Stimulated activated CD8-positive, alpha-beta memory T cell treated with anti-CD3 and anti-CD28 coated beads, Interleukin-4, amount 100 ng/mL, for 48 hours (primary cell): ENCODE results near the gene SASH1.
"Not testable (repeated sequence)": the region's sequence is repeated elsewhere in the genome, so short reads cannot be mapped to it uniquely, and the experiment has no call there.

Experiments
- DNase-seq: peaks from one replicate; pipeline ENCODE4 v3.0.0-alpha.2; 2020

The SASH1 gene

GRCh38 chr6:148374040-148374774 lies 31.6 kb downstream of the SASH1 start:
- no peak for DNase-seq

- no peak for DNase-seq
Measured at GRCh38 chr6:148375401-148375800, 32.8 kb downstream of the SASH1 start.

- no peak for DNase-seq
Measured at GRCh38 chr6:148379481-148379880, 36.8 kb downstream of the SASH1 start.

GRCh38 chr6:148379966-148380713 lies 37.5 kb downstream of the SASH1 start:
- DNase-seq, result no peak

GRCh38 chr6:148382051-148382450 lies 39.4 kb downstream of the SASH1 start:
- not testable (repeated sequence) for DNase-seq

GRCh38 chr6:148382861-148383260 lies 40.2 kb downstream of the SASH1 start:
- no peak for DNase-seq

GRCh38 chr6:148383658-148384368 lies 41.2 kb downstream of the SASH1 start:
- no peak for DNase-seq

- no peak for DNase-seq
Measured at GRCh38 chr6:148385379-148385778, 42.7 kb downstream of the SASH1 start.

- no peak for DNase-seq
Measured at GRCh38 chr6:148388521-148388920, 45.9 kb downstream of the SASH1 start.

GRCh38 chr6:148389086-148389485 lies 46.4 kb downstream of the SASH1 start:
- no peak for DNase-seq

GRCh38 chr6:148389917-148390316 lies 47.3 kb downstream of the SASH1 start:
- DNase-seq, result no peak

- DNase-seq, result not testable (repeated sequence)
Measured at GRCh38 chr6:148392127-148392526, 49.5 kb downstream of the SASH1 start.

GRCh38 chr6:148392671-148393070 lies 50.0 kb downstream of the SASH1 start:
- no peak for DNase-seq

- no peak for DNase-seq
Measured at GRCh38 chr6:148395583-148396101, 53.0 kb downstream of the SASH1 start.

- no peak for DNase-seq
Measured at GRCh38 chr6:148396411-148396810, 53.8 kb downstream of the SASH1 start.

- DNase-seq, result no peak
Measured at GRCh38 chr6:148396926-148397325, 54.3 kb downstream of the SASH1 start.

- DNase-seq, result no peak
Measured at GRCh38 chr6:148398244-148398643, 55.6 kb downstream of the SASH1 start.

GRCh38 chr6:148398678-148399077 lies 56.0 kb downstream of the SASH1 start:
- no peak for DNase-seq

- DNase-seq, result no peak
Measured at GRCh38 chr6:148401571-148401970, 58.9 kb downstream of the SASH1 start.

- DNase-seq, result no peak
Measured at GRCh38 chr6:148404456-148405054, 61.9 kb downstream of the SASH1 start.

- no peak for DNase-seq
Measured at GRCh38 chr6:148405894-148406293, 63.3 kb downstream of the SASH1 start.

- DNase-seq, result no peak
Measured at GRCh38 chr6:148406579-148407371, 64.1 kb downstream of the SASH1 start.
